Kidney (tissue), 14 donors: Measurements from ENCODE around the gene AOC2. TPM values are rescaled to one million over a fixed set of nuclear protein-coding genes. Genes with fewer than 3 reads are reported as not detected.

Experiments
- DNase-seq, 5 donors: peaks; one replicate each; pipeline ENCODE4 v3.0.0-alpha.2; 2013 to 2020
- FAIRE-seq: peaks from 2 replicates; lab custom pipeline; 2012; peaks lifted over from hg19 to GRCh38; lab: Jason Lieb, UNC
- H3K27ac ChIP-seq, 2 donors: one replicate each; pipeline ENCODE4 v1.7.0; 2013; ENCODE audit warnings: low read depth in 2 of 2, low read length in 2 of 2, inconsistent platforms in 1 of 2
- H3K27me3 ChIP-seq: one replicate; pipeline ENCODE4 v1.7.1; 2013; ENCODE audit warnings: low read length, inconsistent platforms; ENCODE audit not compliant: control insufficient read depth, insufficient read depth
- H3K36me3 ChIP-seq, 3 donors: one replicate each; pipeline versions ENCODE4 v1.7.0 to v1.7.1; 2013; ENCODE audit warnings: low read length in 3 of 3, control low read depth in 1 of 3, inconsistent platforms in 1 of 3; ENCODE audit not compliant: insufficient read depth in 3 of 3, control insufficient read depth in 2 of 3
- H3K4me1 ChIP-seq, 3 donors: one replicate each; pipeline versions ENCODE4 v1.7.0 to v1.7.1; 2013; ENCODE audit warnings: low read length in 3 of 3, inconsistent platforms in 1 of 3, low read depth in 1 of 3; ENCODE audit not compliant: control insufficient read depth in 2 of 3, insufficient read depth in 2 of 3
- H3K4me3 ChIP-seq, 3 donors: one replicate each; pipeline versions ENCODE4 v1.7.0 to v1.8.1; 2013; ENCODE audit warnings: low read length in 3 of 3, control low read depth in 1 of 3, inconsistent platforms in 1 of 3
- H3K9ac ChIP-seq, 3 donors: one replicate each; pipeline versions ENCODE4 v1.7.0 to v1.7.1; 2013; ENCODE audit warnings: low read length in 3 of 3, control low read depth in 1 of 3, inconsistent platforms in 1 of 3
- H3K9me3 ChIP-seq, 3 donors: one replicate each; pipeline versions ENCODE4 v1.7.0 to v1.7.1; 2013; ENCODE audit warnings: low read length in 3 of 3, control low read depth in 1 of 3, inconsistent platforms in 1 of 3; ENCODE audit not compliant: control insufficient read depth in 2 of 3, insufficient read depth in 1 of 3
- CTCF ChIP-seq: IDR thresholded peaks from 3 replicates; pipeline ENCODE4 v1.5.1; 2012; ENCODE audit warnings: mild to moderate bottlenecking, moderate library complexity, borderline replicate concordance; ENCODE audit not compliant: insufficient read depth; ENCODE audit errors: extremely low read depth
- intact Hi-C: fragments of 100-400 bp; cut with DNase I; formaldehyde crosslinking; loops from one replicate; pipeline ENCODE4 v1.11.1; 2022
- polyA plus RNA-seq: library from polyadenylated mRNA; stranded (reverse); fragments of 350-450 nt; fragmentation: Illumina TruSeq; extraction: RNeasy Lipid Tissue Mini Kit (QIAGEN cat#74804); gene quantifications from one replicate; pipeline ENCODE4 v1.2.3, GENCODE V29; 2014; ENCODE audit warnings: low read depth, low replicate concordance; ENCODE audit not compliant: insufficient read depth
- total RNA-seq: library from RNA; stranded (reverse); fragmentation: NEBNext Ultra II Directional; extraction: Animal tissue kit (Norgen Biotek cat#: 25700); gene quantifications from one replicate; pipeline ENCODE4 v1.2.1, GENCODE V29; 2021
- donor health status: control.
- donor health status: control.
- donor health status: control.
- donor health status: control.
- donor health status: control.
- donor health status: DM: yes; HTN: yes; CAD: no.
- donor health status: Normal renal cell carcinoma (clear cell type).

AOC2 gene
- total and polyA plus RNA-seq, 2 donors from 2014 or later = 0.58 to 1.2 TPM

- Histone ChIP-seq H3K27me3 (no peaks in the 10 kb centered on the region), H3K27ac (peak overlapping the region; percentile 2 to 22), H3K4me1 (peaks cover 4 to 23% (median 9%) of the 10 kb centered on the region in 3 donors), H3K36me3 (no peaks in the 10 kb centered on the region), H3K9ac (peak overlapping the region in 1 of 3 donors; percentile 39), H3K9me3 (no peaks in the 10 kb centered on the region), H3K4me3 (peak overlapping the region in 2 of 3 donors; percentile 24 to 44)
- FAIRE-seq = no peak
- no peak for TF ChIP-seq CTCF
- intact Hi-C loops = no loop called here
- no peak for DNase-seq
Observed at GRCh38 chr17:42852351-42852750, 8.0 kb downstream of the AOC2 start.

GRCh38 chr17:42853004-42853403 is 8.6 kb downstream of the AOC2 start:
- Histone ChIP-seq H3K27me3 (no peaks in the 10 kb centered on the region), H3K4me1 (peaks cover 4 to 23% (median 9%) of the 10 kb centered on the region in 3 donors), H3K36me3 (no peaks in the 10 kb centered on the region), H3K9me3 (no peaks in the 10 kb centered on the region), H3K27ac (peak overlapping the region in 1 of 2 donors; percentile 22), H3K4me3 (peak overlapping the region in 2 of 3 donors; percentile 44 to 47), H3K9ac (peak overlapping the region in 2 of 3 donors; percentile 15 to 39)
- peak in 1 of 5 donors; percentile 71 for DNase-seq
- TF ChIP-seq CTCF = no peak
- no peak for FAIRE-seq
- intact Hi-C loops = no loop called here

GRCh38 chr17:42853597-42853967 is 9.2 kb downstream of the AOC2 start:
- H3K27me3 ChIP-seq = no peaks in the 10 kb centered on the region
- intact Hi-C loops = no loop called here
- no peaks in the 10 kb centered on the region for H3K9me3 ChIP-seq
- TF ChIP-seq CTCF = no peak
- no peak overlapping the region for H3K9ac ChIP-seq
- peak overlapping the region in 2 of 3 donors; percentile 44 to 61 for H3K4me3 ChIP-seq
- H3K27ac ChIP-seq = no peak overlapping the region
- H3K4me1 ChIP-seq = peaks cover 4 to 23% (median 9%) of the 10 kb centered on the region in 3 donors
- FAIRE-seq (no peak), DNase-seq (peak in 1 of 5 donors; percentile 34)
- H3K36me3 ChIP-seq = no peaks in the 10 kb centered on the region
